Naive thymus-derived CD4-positive, alpha-beta T cell (primary cell): Measurements from ENCODE around the gene INPP5E. TPM values are rescaled to one million over a fixed set of nuclear protein-coding genes. Genes with fewer than 3 reads are reported as not detected.

Experiments used
- ATAC-seq: fragments of 150-1000 bp; cut with Tn5 transposase; 2 replicates; pipeline ENCODE4 v1.10.0; 2021; ENCODE audit warnings: mild to moderate bottlenecking, moderate library complexity
- CTCF ChIA-PET: fragments of 350-600 bp; sonication (Branson Sonifier 250); formaldehyde crosslinking; loops from one replicate; lab custom pipeline; 2021; ENCODE audit warnings: antibody characterized with exemption; lab: Charles Lee
- POLR2A ChIA-PET: fragments of 350-600 bp; sonication (Branson Sonifier 250); formaldehyde crosslinking; loops from one replicate; lab custom pipeline; 2021; ENCODE audit warnings: antibody characterized with exemption, inconsistent platforms; lab: Charles Lee
- DNase-seq, 9 donors: peaks; one replicate each; pipeline versions ENCODE4 v3.0.0 to v3.0.0-alpha.2; 2020 to 2022; ENCODE audit warnings: mixed read lengths in 1 of 9
- H3K27ac ChIP-seq: one replicate; pipeline ENCODE4 v1.7.0; 2013; ENCODE audit warnings: mild to moderate bottlenecking, low read depth, low read length, moderate library complexity
- H3K27me3 ChIP-seq, 2 donors: one replicate each; pipeline ENCODE4 v1.7.0; 2013; ENCODE audit warnings: low read length in 2 of 2, mild to moderate bottlenecking in 2 of 2, moderate library complexity in 2 of 2; ENCODE audit not compliant: control insufficient read depth in 2 of 2, insufficient read depth in 2 of 2
- H3K36me3 ChIP-seq, 3 experiments: 1 replicate in 2 of 3; 2 replicates in 1 of 3; pipeline ENCODE4 v1.7.0; 2013; ENCODE audit warnings: low read length in 3 of 3, mild to moderate bottlenecking in 3 of 3, moderate library complexity in 1 of 3; ENCODE audit not compliant: insufficient read depth in 3 of 3, control insufficient read depth in 2 of 3
- H3K4me1 ChIP-seq, 2 donors: one replicate each; pipeline ENCODE4 v1.7.0; 2013; ENCODE audit warnings: low read length in 2 of 2, mild to moderate bottlenecking in 2 of 2, moderate library complexity in 1 of 2; ENCODE audit not compliant: control insufficient read depth in 2 of 2, insufficient read depth in 2 of 2
- H3K4me3 ChIP-seq: 2 replicates; pipeline ENCODE4 v1.7.0; 2013; ENCODE audit warnings: mild to moderate bottlenecking, low read length
- H3K9me3 ChIP-seq, 3 experiments: 1 replicate in 2 of 3; 2 replicates in 1 of 3; pipeline ENCODE4 v1.7.0; 2013; ENCODE audit warnings: low read length in 3 of 3; ENCODE audit not compliant: control insufficient read depth in 2 of 3
- H3K27ac Mint-ChIP-seq, 9 donors: one replicate each; pipeline ENCODE4 v1.8.0; 2020 to 2022; ENCODE audit warnings: mixed read lengths in 9 of 9, mild to moderate bottlenecking in 8 of 9, moderate library complexity in 5 of 9, inconsistent platforms in 2 of 9
- H3K27me3 Mint-ChIP-seq, 5 donors: one replicate each; pipeline ENCODE4 v1.8.0; 2021 to 2022; ENCODE audit warnings: mixed read lengths in 5 of 5, mild to moderate bottlenecking in 1 of 5
- H3K36me3 Mint-ChIP-seq, 5 donors: one replicate each; pipeline ENCODE4 v1.8.0; 2020 to 2022; ENCODE audit warnings: mixed read lengths in 5 of 5, mild to moderate bottlenecking in 3 of 5, inconsistent platforms in 1 of 5
- H3K4me1 Mint-ChIP-seq, 7 donors: one replicate each; pipeline ENCODE4 v1.8.0; 2020 to 2022; ENCODE audit warnings: mixed read lengths in 7 of 7, mild to moderate bottlenecking in 3 of 7, inconsistent platforms in 1 of 7
- H3K4me3 Mint-ChIP-seq, 10 donors: one replicate each; pipeline ENCODE4 v1.8.0; 2020 to 2022; ENCODE audit warnings: mild to moderate bottlenecking in 10 of 10, mixed read lengths in 10 of 10, moderate library complexity in 6 of 10, inconsistent platforms in 2 of 10
- H3K9me3 Mint-ChIP-seq, 11 donors: one replicate each; pipeline ENCODE4 v1.8.0; 2020 to 2022; ENCODE audit warnings: mixed read lengths in 11 of 11, mild to moderate bottlenecking in 4 of 11, inconsistent platforms in 1 of 11, moderate library complexity in 1 of 11
- intact Hi-C, 2 donors: fragments of 100-400 bp; cut with micrococcal nuclease; formaldehyde crosslinking; loops; one replicate each; pipeline ENCODE4 v1.15.1; 2023
- polyA plus RNA-seq, 2 donors: library from polyadenylated mRNA; unstranded; fragments of 300-500 nt; fragmentation: Illumina TruSeq; gene quantifications; one replicate each; pipeline ENCODE4 v1.2.3, GENCODE V29; 2021
- total RNA-seq, 6 experiments: library from RNA in 5 of 6; stranded (reverse) in 5 of 6; gene quantifications; 1 replicate in 5 of 6; 2 replicates in 1 of 6; pipeline ENCODE4 v1.2.3 and lab custom pipeline; 2021 to 2026

Gene INPP5E
- total and polyA plus RNA-seq, 7 experiments from 2014 or later: 2.3 to 23.8 (median 17.9) TPM

- H3K4me1 Mint-ChIP-seq: peaks cover 0 to 2% (median 0%) of the 10 kb centered on the region in 7 donors
- H3K9me3 Mint-ChIP-seq: no peaks in the 10 kb centered on the region
- H3K27ac ChIP-seq: no peak overlapping the region
- peak overlapping the region in 1 of 9 donors; percentile 42 for H3K27ac Mint-ChIP-seq
- no peaks in the 10 kb centered on the region for H3K27me3 ChIP-seq
- H3K36me3 ChIP-seq: peaks cover 0 to 60% (median 12%) of the 10 kb centered on the region in 3 experiments
- H3K27me3 Mint-ChIP-seq: no peaks in the 10 kb centered on the region
- no peak for ATAC-seq
- ChIA-PET POLR2A (interaction anchor here (1.3 kb wide), 1 partner anchor 14 kb away, joined by 5 read pairs; no protein-coding TSS in a partner anchor), CTCF (no interaction called here)
- no peak overlapping the region for H3K4me3 ChIP-seq
- intact Hi-C loops: no loop called here
- no peak overlapping the region for H3K4me3 Mint-ChIP-seq
- DNase-seq: no peak
- no peaks in the 10 kb centered on the region for H3K4me1 ChIP-seq
- no peaks in the 10 kb centered on the region for H3K9me3 ChIP-seq
- H3K36me3 Mint-ChIP-seq: peaks cover 0 to 4% (median 2%) of the 10 kb centered on the region in 5 donors
These were observed 14.8 kb downstream of the INPP5E start for GRCh38 chr9:136424750-136425362.

DNA sequence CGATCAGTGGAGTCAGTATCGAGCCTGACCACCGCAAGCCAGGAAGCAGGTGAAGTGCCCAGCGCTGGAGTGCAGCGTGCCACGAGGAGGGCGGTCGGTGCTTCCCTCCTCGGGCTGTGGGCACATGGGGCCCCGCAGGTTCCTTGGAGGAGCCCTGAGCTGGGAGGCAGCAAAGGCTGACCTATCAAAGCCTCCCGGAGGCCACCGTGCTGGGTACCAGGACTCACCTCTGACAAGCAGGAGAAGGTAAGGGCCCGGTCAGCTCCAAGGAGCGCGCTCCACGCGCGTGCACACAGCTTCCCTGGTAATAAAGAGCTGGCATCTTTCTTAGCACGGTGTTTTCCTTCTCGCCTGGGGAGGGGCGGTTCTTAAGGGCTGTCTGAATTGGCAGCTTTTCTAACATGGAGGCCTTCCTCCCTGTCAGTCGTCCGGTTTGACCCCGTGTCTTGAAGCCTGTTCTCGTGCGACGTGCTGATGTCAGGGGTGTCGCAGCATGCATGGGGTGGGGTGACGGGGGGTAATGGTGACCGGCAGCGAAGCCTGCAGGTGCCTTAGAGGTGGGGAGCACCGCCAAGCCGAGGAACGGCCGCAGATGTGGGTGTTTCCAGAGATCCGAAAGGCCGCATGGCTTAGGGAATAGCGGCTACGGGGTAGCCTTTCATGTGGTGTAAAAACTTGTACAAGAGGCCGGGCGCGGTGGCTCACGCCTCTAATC, 16.1 kb downstream of the INPP5E start:
- POLR2A ChIA-PET: interaction anchor here (1.3 kb wide), 1 partner anchor 12 kb away, joined by 5 read pairs; no protein-coding TSS in a partner anchor
- CTCF ChIA-PET: interaction anchor here (0.6 kb wide), 1 partner anchor 304 kb away, joined by 3 read pairs; no protein-coding TSS in a partner anchor
- Mint-ChIP-seq H3K4me3 (no peak overlapping the region), H3K27me3 (no peaks in the 10 kb centered on the region), H3K4me1 (peaks cover 0 to 2% (median 0%) of the 10 kb centered on the region in 7 donors), H3K9me3 (no peaks in the 10 kb centered on the region), H3K36me3 (peaks cover 0 to 7% (median 2%) of the 10 kb centered on the region in 5 donors), H3K27ac (no peak overlapping the region)
- Histone ChIP-seq H3K27me3 (no peaks in the 10 kb centered on the region), H3K36me3 (peaks cover 0 to 61% (median 12%) of the 10 kb centered on the region in 3 experiments), H3K27ac (no peak overlapping the region), H3K9me3 (no peaks in the 10 kb centered on the region), H3K4me1 (no peaks in the 10 kb centered on the region), H3K4me3 (no peak overlapping the region)
- DNase-seq (no peak), ATAC-seq (no peak)
- intact Hi-C loops: no loop called here

- Mint-ChIP-seq H3K4me3 (no peak overlapping the region), H3K9me3 (no peaks in the 10 kb centered on the region), H3K36me3 (peaks cover 0 to 13% (median 2%) of the 10 kb centered on the region in 5 donors), H3K27me3 (no peaks in the 10 kb centered on the region), H3K4me1 (peaks cover 0 to 2% (median 0%) of the 10 kb centered on the region in 7 donors), H3K27ac (no peak overlapping the region)
- Histone ChIP-seq H3K36me3 (peaks cover 0 to 68% (median 15%) of the 10 kb centered on the region in 3 experiments), H3K4me1 (no peaks in the 10 kb centered on the region), H3K9me3 (no peaks in the 10 kb centered on the region), H3K4me3 (no peak overlapping the region), H3K27me3 (no peaks in the 10 kb centered on the region), H3K27ac (no peak overlapping the region)
- ChIA-PET POLR2A (no interaction called here), CTCF (no interaction called here)
- DNase-seq (no peak), ATAC-seq (no peak)
- intact Hi-C loops: no loop called here
These were observed 16.8 kb downstream of the INPP5E start for GRCh38 chr9:136422876-136423275.

DNA sequence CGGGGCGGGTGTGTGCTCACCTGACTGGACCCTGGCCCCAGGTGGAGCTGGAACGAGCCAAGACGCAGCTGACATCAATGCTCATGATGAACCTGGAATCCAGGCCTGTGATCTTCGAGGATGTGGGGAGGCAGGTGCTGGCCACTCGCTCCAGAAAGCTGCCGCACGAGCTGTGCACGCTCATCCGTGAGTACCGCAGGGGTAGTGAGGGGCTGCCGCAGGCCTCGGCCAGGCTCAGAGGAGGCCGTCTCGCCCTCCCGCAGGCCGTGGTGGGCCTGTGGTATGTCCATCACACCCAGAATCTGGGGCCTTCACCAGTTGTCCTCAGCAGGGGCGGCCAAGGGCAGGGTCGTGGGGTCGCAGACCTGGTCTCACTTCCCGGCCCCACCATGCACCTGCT, 17.9 kb downstream of the INPP5E start:
- no peaks in the 10 kb centered on the region for H3K9me3 Mint-ChIP-seq
- H3K36me3 ChIP-seq: peaks cover 0 to 78% (median 20%) of the 10 kb centered on the region in 3 experiments
- DNase-seq (no peak), ATAC-seq (no peak)
- H3K27ac Mint-ChIP-seq: no peak overlapping the region
- H3K9me3 ChIP-seq: no peaks in the 10 kb centered on the region
- ChIA-PET CTCF (no interaction called here), POLR2A (no interaction called here)
- no peak overlapping the region for H3K4me3 Mint-ChIP-seq
- no peaks in the 10 kb centered on the region for H3K27me3 Mint-ChIP-seq
- H3K4me1 ChIP-seq: no peaks in the 10 kb centered on the region
- intact Hi-C loops: no loop called here
- no peak overlapping the region for H3K27ac ChIP-seq
- no peaks in the 10 kb centered on the region for H3K27me3 ChIP-seq
- H3K36me3 Mint-ChIP-seq: peaks cover 0 to 18% (median 2%) of the 10 kb centered on the region in 5 donors
- no peak overlapping the region for H3K4me3 ChIP-seq
- peaks cover 0 to 2% (median 0%) of the 10 kb centered on the region in 7 donors for H3K4me1 Mint-ChIP-seq

DNA sequence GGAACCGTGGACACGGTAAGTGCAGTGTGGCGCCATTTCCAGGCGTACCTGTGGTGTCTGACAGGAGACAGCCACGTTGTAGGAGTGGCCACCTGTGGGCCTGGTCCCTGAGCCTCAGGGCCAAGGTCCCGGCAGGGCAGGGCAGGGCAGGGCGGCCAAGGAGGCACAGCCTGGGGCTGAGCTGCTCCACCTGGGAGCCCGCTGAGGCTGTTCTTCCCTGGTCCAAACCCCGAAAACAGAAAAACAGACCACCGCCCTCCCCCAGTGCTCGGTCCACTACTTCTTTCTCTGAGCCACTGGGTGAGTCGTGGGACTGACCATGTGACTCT, 20.6 kb downstream of the INPP5E start:
- CTCF ChIA-PET: no interaction called here
- Histone ChIP-seq H3K36me3 (peaks cover 0 to 98% (median 33%) of the 10 kb centered on the region in 3 experiments), H3K27ac (no peak overlapping the region), H3K4me3 (no peak overlapping the region), H3K9me3 (no peaks in the 10 kb centered on the region), H3K4me1 (no peaks in the 10 kb centered on the region), H3K27me3 (no peaks in the 10 kb centered on the region)
- Mint-ChIP-seq H3K36me3 (peaks cover under 1 to 33% (median 7%) of the 10 kb centered on the region in 5 donors), H3K9me3 (no peaks in the 10 kb centered on the region), H3K27me3 (no peaks in the 10 kb centered on the region), H3K4me3 (no peak overlapping the region), H3K27ac (no peak overlapping the region), H3K4me1 (peaks cover 0 to 1% (median 0%) of the 10 kb centered on the region in 7 donors)
- POLR2A ChIA-PET: interaction anchor here (1.2 kb wide), 1 partner anchor 15 kb away, joined by 3 read pairs; no protein-coding TSS in a partner anchor
- intact Hi-C loops: no loop called here
- no peak for DNase-seq
- no peak for ATAC-seq

DNA sequence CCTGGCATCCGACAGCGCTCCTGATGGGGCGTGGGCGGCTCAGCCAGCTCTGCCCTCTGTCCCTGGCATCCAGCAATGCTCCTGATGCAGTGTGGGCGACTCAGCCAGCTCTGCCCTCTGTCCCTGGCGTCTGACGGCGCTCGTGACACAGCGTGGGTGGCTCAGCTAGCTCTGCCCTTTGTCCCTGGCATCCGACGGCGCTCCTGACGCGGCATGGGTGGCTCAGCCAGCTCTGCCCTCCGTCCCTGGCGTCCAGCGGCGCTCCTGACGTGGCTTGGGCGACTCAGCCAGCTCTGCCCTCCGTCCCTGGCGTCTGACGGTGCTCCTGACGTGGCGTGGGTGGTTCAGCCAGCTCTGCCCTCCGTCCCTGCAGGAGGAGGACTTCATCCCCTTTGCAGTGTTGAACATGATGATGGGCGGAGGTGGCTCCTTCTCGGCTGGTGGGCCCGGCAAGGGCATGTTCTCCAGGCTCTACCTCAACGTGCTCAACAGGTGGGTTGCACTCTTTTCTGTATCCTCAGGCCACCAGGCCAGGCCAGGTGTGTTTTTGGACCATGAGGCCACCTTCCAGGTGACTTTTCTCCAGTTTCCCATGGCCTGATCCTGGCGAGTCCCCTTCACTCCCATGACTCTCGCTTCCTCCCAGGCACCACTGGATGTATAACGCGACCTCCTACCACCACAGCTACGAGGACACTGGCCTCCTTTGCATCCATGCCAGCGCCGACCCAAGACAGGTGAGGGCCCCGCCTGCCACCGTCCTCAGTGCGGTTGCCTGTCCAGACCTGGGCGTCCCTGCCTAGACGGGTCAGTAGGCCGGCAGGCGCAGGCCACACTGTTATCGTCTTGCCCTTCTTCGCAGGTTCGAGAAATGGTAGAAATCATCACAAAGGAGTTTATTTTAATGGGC, 21.2 kb downstream of the INPP5E start:
- H3K36me3 Mint-ChIP-seq: peaks cover 3 to 39% (median 11%) of the 10 kb centered on the region in 5 donors
- Histone ChIP-seq H3K27me3 (no peaks in the 10 kb centered on the region), H3K4me1 (no peaks in the 10 kb centered on the region), H3K4me3 (no peak overlapping the region), H3K27ac (no peak overlapping the region), H3K9me3 (no peaks in the 10 kb centered on the region), H3K36me3 (peaks cover 0 to 98% (median 37%) of the 10 kb centered on the region in 3 experiments)
- no peaks in the 10 kb centered on the region for H3K27me3 Mint-ChIP-seq
- POLR2A ChIA-PET: no interaction called here
- ATAC-seq (no peak), DNase-seq (no peak)
- intact Hi-C loops: no loop called here
- H3K9me3 Mint-ChIP-seq: no peaks in the 10 kb centered on the region
- peaks cover 0 to 6% (median 4%) of the 10 kb centered on the region in 7 donors for H3K4me1 Mint-ChIP-seq
- H3K4me3 Mint-ChIP-seq: no peak overlapping the region
- CTCF ChIA-PET: no interaction called here
- no peak overlapping the region for H3K27ac Mint-ChIP-seq
